ENCODE results near the gene SRGAP1. TPM values are rescaled to one million over a fixed set of nuclear protein-coding genes. Genes with fewer than 3 reads are reported as not detected.

The SRGAP1 gene
- total and polyA plus RNA-seq, 7 donors = 0.23 to 5.1 (median 1.5) TPM

- no peak overlapping the region for H3K4me3 ChIP-seq
- WGBS, 3 donors = 68 to 95% (median 73%) methylated on average over 3 of the region's 3 CpGs
- no peak for ATAC-seq
- no peak for DNase-seq
- no peaks in the 10 kb centered on the region for H3K9me3 ChIP-seq
- intact Hi-C loops (cut with DNase I) = no loop called here
- TF ChIP-seq, protein P1, sequence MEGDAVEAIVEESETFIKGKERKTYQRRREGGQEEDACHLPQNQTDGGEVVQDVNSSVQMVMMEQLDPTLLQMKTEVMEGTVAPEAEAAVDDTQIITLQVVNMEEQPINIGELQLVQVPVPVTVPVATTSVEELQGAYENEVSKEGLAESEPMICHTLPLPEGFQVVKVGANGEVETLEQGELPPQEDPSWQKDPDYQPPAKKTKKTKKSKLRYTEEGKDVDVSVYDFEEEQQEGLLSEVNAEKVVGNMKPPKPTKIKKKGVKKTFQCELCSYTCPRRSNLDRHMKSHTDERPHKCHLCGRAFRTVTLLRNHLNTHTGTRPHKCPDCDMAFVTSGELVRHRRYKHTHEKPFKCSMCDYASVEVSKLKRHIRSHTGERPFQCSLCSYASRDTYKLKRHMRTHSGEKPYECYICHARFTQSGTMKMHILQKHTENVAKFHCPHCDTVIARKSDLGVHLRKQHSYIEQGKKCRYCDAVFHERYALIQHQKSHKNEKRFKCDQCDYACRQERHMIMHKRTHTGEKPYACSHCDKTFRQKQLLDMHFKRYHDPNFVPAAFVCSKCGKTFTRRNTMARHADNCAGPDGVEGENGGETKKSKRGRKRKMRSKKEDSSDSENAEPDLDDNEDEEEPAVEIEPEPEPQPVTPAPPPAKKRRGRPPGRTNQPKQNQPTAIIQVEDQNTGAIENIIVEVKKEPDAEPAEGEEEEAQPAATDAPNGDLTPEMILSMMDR (IDR thresholded peaks at IDR 0.05) = no peak
- H3K36me3 ChIP-seq (ENCODE audit: insufficient read depth in 1 of 2, low read depth in 1 of 2) = no peaks in the 10 kb centered on the region
- no peaks in the 10 kb centered on the region for H3K4me1 ChIP-seq
- H3K27me3 ChIP-seq (ENCODE audit: insufficient read depth in 3 of 3, low read length in 2 of 3) = no peaks in the 10 kb centered on the region
- H3K27ac ChIP-seq = no peak overlapping the region
Measured at GRCh38 chr12:63965936-63966605, 121.6 kb downstream of the SRGAP1 start.

DNA sequence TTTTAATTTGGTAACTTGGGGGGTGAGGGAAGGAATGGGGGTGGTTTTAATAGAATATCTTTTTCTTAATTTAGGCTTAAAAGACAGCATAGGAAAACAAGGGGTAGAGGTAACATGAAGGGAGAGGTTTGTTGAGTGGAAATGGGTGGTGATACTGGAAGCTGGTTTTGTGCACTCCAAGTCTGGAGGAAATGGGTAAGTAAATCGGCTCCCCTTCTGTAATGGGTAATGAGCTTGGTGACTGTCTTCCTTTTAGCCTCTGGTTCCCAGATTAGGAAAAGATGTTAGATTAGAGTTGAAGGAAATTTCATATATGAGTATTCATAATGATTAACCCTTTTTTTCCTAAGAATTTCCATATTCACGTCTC, 122.1 kb downstream of the SRGAP1 start:
- DNase-seq = no peak
- Histone ChIP-seq H3K36me3 (ENCODE audit: insufficient read depth in 1 of 2, low read depth in 1 of 2) (no peaks in the 10 kb centered on the region), H3K4me3 (no peak overlapping the region), H3K9me3 (no peaks in the 10 kb centered on the region), H3K4me1 (no peaks in the 10 kb centered on the region), H3K27ac (no peak overlapping the region), H3K27me3 (ENCODE audit: insufficient read depth in 3 of 3, low read length in 2 of 3) (no peaks in the 10 kb centered on the region)
- intact Hi-C loops (cut with DNase I) = no loop called here
- 91 to 96% (median 95%) methylated on average over 2 of the region's 2 CpGs for WGBS, 3 donors
- no peak for ATAC-seq
- TF ChIP-seq, protein P1 (IDR thresholded peaks at IDR 0.05) = no peak

- Histone ChIP-seq H3K9me3 (no peaks in the 10 kb centered on the region), H3K4me1 (no peaks in the 10 kb centered on the region), H3K27ac (no peak overlapping the region), H3K36me3 (ENCODE audit: insufficient read depth in 1 of 2, low read depth in 1 of 2) (no peaks in the 10 kb centered on the region), H3K4me3 (no peak overlapping the region), H3K27me3 (ENCODE audit: insufficient read depth in 3 of 3, low read length in 2 of 3) (no peaks in the 10 kb centered on the region)
- no peak for DNase-seq
- intact Hi-C loops (cut with DNase I) = no loop called here
- ATAC-seq = no peak
- WGBS, 3 donors = 78 to 88% (median 80%) methylated on average over 5 of the region's 5 CpGs
- TF ChIP-seq, protein P1 (IDR thresholded peaks at IDR 0.05) = no peak
Measured at GRCh38 chr12:63967358-63968145, 123.1 kb downstream of the SRGAP1 start.

- DNase-seq (no peak), ATAC-seq (peak in 1 of 4 donors; percentile 40)
- no peaks in the 10 kb centered on the region for H3K4me1 ChIP-seq
- H3K27me3 ChIP-seq (ENCODE audit: insufficient read depth in 3 of 3, low read length in 2 of 3) = no peaks in the 10 kb centered on the region
- TF ChIP-seq, protein P1 (IDR thresholded peaks at IDR 0.05) = no peak
- WGBS, 3 donors = 17 to 39% (median 31%) methylated on average over 6 of the region's 6 CpGs
- H3K4me3 ChIP-seq = no peak overlapping the region
- H3K27ac ChIP-seq = no peak overlapping the region
- H3K36me3 ChIP-seq (ENCODE audit: insufficient read depth in 1 of 2, low read depth in 1 of 2) = no peaks in the 10 kb centered on the region
- no peaks in the 10 kb centered on the region for H3K9me3 ChIP-seq
- intact Hi-C loops (cut with DNase I) = no loop called here
Measured at GRCh38 chr12:63968673-63969072, 124.2 kb downstream of the SRGAP1 start.
